Fibroblast of lung (primary cell): ENCODE measurements around the gene LFNG.
"Not testable (repeated sequence)": the region's sequence is repeated elsewhere in the genome, so short reads cannot be mapped to it uniquely, and the experiment has no call there.

ENCODE experiments used
- EZH2 ChIP-seq: IDR thresholded peaks from 2 replicates; pipeline ENCODE4 v1.5.1; 2012; ENCODE audit warnings: low read length, control low read depth, mild to moderate bottlenecking; ENCODE audit errors: missing control alignments
- TF ChIP-seq, protein P1 (sequence below), 2 donors: IDR thresholded peaks in 1 of 2; conservative IDR thresholded peaks in 1 of 2; 1 replicate in 1 of 2; 2 replicates in 1 of 2; pipeline ENCODE4 v1.5.1; 2011 to 2012; ENCODE audit warnings: low read length in 2 of 2, control low read depth in 1 of 2, inconsistent platforms in 1 of 2, low read depth in 1 of 2, mild to moderate bottlenecking in 1 of 2

DNA sequence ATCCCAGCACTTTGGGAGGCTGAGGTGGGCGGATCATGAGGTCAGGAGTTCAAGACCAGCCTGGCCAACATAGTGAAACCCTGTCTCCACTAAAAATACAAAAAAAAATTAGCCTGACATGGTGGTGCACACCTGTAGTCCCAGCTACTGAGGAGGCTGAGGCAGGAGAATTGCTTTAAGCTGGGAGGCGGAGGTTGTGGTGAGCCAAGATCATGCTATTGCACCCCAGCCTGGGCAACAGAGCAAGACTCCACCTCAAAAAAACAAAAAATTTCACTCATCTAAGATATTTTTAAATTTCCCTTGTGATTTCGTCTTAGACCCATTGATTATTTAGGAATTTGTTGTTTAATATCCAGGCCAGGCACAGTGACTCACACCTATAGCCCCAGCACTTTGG, 44.4 kb downstream of the LFNG start:
- TF ChIP-seq, protein P1, sequence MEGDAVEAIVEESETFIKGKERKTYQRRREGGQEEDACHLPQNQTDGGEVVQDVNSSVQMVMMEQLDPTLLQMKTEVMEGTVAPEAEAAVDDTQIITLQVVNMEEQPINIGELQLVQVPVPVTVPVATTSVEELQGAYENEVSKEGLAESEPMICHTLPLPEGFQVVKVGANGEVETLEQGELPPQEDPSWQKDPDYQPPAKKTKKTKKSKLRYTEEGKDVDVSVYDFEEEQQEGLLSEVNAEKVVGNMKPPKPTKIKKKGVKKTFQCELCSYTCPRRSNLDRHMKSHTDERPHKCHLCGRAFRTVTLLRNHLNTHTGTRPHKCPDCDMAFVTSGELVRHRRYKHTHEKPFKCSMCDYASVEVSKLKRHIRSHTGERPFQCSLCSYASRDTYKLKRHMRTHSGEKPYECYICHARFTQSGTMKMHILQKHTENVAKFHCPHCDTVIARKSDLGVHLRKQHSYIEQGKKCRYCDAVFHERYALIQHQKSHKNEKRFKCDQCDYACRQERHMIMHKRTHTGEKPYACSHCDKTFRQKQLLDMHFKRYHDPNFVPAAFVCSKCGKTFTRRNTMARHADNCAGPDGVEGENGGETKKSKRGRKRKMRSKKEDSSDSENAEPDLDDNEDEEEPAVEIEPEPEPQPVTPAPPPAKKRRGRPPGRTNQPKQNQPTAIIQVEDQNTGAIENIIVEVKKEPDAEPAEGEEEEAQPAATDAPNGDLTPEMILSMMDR (conservative IDR thresholded peaks at IDR 0.05 in 1 of 2, IDR thresholded peaks at IDR 0.05 in 1 of 2; ENCODE audit: low read depth in 1 of 2, low read length in 2 of 2): not testable (repeated sequence)
- TF ChIP-seq EZH2: not testable (repeated sequence)
